GM21825 (cell line): Measurements from ENCODE around the gene CD82.
"Not testable (repeated sequence)": the region's sequence is repeated elsewhere in the genome, so short reads cannot be mapped to it uniquely, and the experiment has no call there.

ENCODE experiments used
- ATAC-seq: cut with Tn5 transposase; IDR thresholded peaks from one replicate; pipeline ENCODE4 v1.9.1; 2021; ENCODE audit warnings: mild to moderate bottlenecking, moderate library complexity; ENCODE audit not compliant: unreplicated experiment

Gene CD82

GRCh38 chr11:44658506-44658850 is 93.0 kb downstream of the CD82 start:
- ATAC-seq = no peak

GRCh38 chr11:44659641-44660040 is 94.2 kb downstream of the CD82 start:
- ATAC-seq = no peak

GRCh38 chr11:44660535-44660934 is 95.1 kb downstream of the CD82 start:
- not testable (repeated sequence) for ATAC-seq

GRCh38 chr11:44661311-44661717 is 95.9 kb downstream of the CD82 start:
- no peak for ATAC-seq
